ENCODE data around the gene SUMO2.

DNA sequence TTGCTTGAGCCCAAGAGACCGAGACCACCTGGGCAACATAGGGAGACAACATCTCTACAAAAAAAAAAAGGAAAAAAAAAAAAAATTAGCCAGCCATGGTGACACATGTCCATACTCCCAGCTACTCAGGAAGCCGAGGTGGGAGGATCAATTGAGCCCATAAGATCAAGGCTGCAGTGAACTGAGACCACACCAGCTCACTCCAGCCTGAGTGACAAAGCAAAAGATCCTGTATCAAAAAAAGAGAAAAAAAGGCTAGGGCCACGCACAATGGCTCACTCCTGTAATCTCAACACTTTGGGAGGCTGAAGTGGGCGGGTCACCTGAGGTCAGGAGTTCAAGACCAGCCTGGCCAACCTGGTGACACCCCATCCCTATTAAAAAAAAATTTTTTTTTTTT lies 13.8 kb downstream of the SUMO2 start:
- TF ChIP-seq POLR2A (IDR thresholded peaks at IDR 0.05) (no peak), POLR2AphosphoS5 (IDR thresholded peaks at IDR 0.05) (no peak)
- TF ChIP-seq, protein P1, sequence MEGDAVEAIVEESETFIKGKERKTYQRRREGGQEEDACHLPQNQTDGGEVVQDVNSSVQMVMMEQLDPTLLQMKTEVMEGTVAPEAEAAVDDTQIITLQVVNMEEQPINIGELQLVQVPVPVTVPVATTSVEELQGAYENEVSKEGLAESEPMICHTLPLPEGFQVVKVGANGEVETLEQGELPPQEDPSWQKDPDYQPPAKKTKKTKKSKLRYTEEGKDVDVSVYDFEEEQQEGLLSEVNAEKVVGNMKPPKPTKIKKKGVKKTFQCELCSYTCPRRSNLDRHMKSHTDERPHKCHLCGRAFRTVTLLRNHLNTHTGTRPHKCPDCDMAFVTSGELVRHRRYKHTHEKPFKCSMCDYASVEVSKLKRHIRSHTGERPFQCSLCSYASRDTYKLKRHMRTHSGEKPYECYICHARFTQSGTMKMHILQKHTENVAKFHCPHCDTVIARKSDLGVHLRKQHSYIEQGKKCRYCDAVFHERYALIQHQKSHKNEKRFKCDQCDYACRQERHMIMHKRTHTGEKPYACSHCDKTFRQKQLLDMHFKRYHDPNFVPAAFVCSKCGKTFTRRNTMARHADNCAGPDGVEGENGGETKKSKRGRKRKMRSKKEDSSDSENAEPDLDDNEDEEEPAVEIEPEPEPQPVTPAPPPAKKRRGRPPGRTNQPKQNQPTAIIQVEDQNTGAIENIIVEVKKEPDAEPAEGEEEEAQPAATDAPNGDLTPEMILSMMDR (IDR thresholded peaks at IDR 0.05), result no peak

All from upper lobe of left lung (tissue), 4 donors.